ENCODE data around the gene EHMT1. TPM values are rescaled to one million over a fixed set of nuclear protein-coding genes. Genes with fewer than 3 reads are reported as not detected.
A peak's percentile ranks its signal among the peaks of the same experiment; 100 is the strongest.

The EHMT1 gene
- total and polyA plus RNA-seq, 2 of the 8 experiments (the other 6 are each of a cell fraction or from before 2014, with no cell fraction given): 95.7 to 163 TPM

DNA sequence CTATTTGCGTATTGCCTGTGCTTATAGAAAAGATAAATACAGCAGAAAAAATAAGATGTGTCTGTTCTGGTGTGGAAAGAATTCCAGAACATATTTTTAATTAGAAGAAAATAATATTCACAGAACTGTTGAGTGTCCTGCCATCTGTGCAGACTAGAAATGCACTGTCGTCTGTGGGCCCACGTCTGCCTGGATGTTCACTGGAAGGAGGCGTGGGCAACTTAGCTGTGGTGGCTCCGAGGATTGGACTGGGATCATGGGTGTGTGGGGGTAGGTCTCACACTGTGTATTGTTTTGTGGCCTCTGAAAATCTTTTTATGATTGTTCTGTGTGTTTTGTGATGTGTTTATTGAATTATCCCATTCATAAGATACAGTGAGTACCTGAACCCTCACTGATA lies 132.8 kb downstream of the EHMT1 start:
- H4K8ac ChIP-seq (ENCODE audit: extremely low read depth, insufficient read depth, low read length): peak overlapping the region; percentile 52; the same call in 1 of the 2 replicates
- no peaks in the 10 kb centered on the region for H3K27me3 ChIP-seq (replicated peaks in 1 of 4; ENCODE audit: control insufficient read depth in 3 of 4, extremely low read depth in 1 of 4, insufficient read depth in 3 of 4, low read length in 3 of 4)
- no peak overlapping the region for H4K5ac ChIP-seq (ENCODE audit: insufficient read length, low read depth, low read length)
- H3K79me2 ChIP-seq (ENCODE audit: control insufficient read depth in 1 of 2, insufficient read depth in 2 of 2, low read length in 2 of 2): peaks cover 0 to 25% of the 10 kb centered on the region in 2 experiments; a peak in 1 of 4 replicates
- no peaks in the 10 kb centered on the region for H3K4me1 ChIP-seq (replicated peaks in 1 of 4; ENCODE audit: control insufficient read depth in 3 of 4, insufficient read depth in 4 of 4, low read length in 3 of 4)
- no peaks in the 10 kb centered on the region for H3K9me3 ChIP-seq (ENCODE audit: insufficient read depth in 2 of 2, low read depth in 1 of 2, low read length in 1 of 2)
- H2BK5ac ChIP-seq (ENCODE audit: low read depth, low read length): no peak overlapping the region
- no peak overlapping the region for H3K4me3 ChIP-seq (ENCODE audit: extremely low read depth in 1 of 4, insufficient read depth in 2 of 4, low read depth in 3 of 4, low read length in 4 of 4)
- no peak overlapping the region for H3K4ac ChIP-seq (replicated peaks; ENCODE audit: insufficient read length, low read depth, low read length)
- no peak overlapping the region for H2BK120ac ChIP-seq (replicated peaks; ENCODE audit: low read depth, low read length)
- WGBS, 2 experiments (ENCODE audit: extremely low coverage in 1 of 2, insufficient coverage in 1 of 2, insufficient read length in 1 of 2, insufficient replicate concordance in 2 of 2, low coverage in 1 of 2, low lambda C conversion rate in 2 of 2, missing lambda C conversion rate in 1 of 2): 92% methylated on average over 5 of the region's 5 CpGs; no CpG with 5 or more reads in 1 of the 2 experiments
- H3K23me2 ChIP-seq (ENCODE audit: low read depth, low read length): no peaks in the 10 kb centered on the region
- no peak overlapping the region for H3K9ac ChIP-seq (replicated peaks in 1 of 4; ENCODE audit: extremely low read depth in 1 of 4, low read depth in 3 of 4, low read length in 3 of 4)
- DNase-seq (ENCODE audit: low read depth in 1 of 2, low spot score in 2 of 2) (no peak), FAIRE-seq (no peak)
- H2BK20ac ChIP-seq (ENCODE audit: low read length): no peak overlapping the region
- H2AK5ac ChIP-seq (ENCODE audit: low read depth, low read length): no peak overlapping the region
- no peak overlapping the region for H3K23ac ChIP-seq (ENCODE audit: insufficient read length)
- no peak overlapping the region for H3K18ac ChIP-seq (ENCODE audit: extremely low read depth, low read length)
- no peak overlapping the region for H3K56ac ChIP-seq (replicated peaks; ENCODE audit: insufficient read length, low read depth, low read length)
- TF ChIP-seq CHD2 (IDR thresholded peaks at IDR 0.05; ENCODE audit: low read length) (no peak), KDM5A (IDR thresholded peaks at IDR 0.05; ENCODE audit: low read length) (no peak), YY1 (IDR thresholded peaks at IDR 0.05; ENCODE audit: low read depth, low read length) (no peak)
- peaks cover 4% of the 10 kb centered on the region for H3K79me1 ChIP-seq (ENCODE audit: low read depth, low read length)
- no peak overlapping the region for H4K91ac ChIP-seq (replicated peaks; ENCODE audit: insufficient read length, low read length)
- no peak overlapping the region for H2AFZ ChIP-seq (ENCODE audit: low read length)
- ChIA-PET CTCF (ENCODE audit: partially characterized antibody) (interaction anchor here (0.6 kb wide), 1 partner anchor 71 kb away, joined by 4 read pairs; no protein-coding TSS in a partner anchor), POLR2A (ENCODE audit: partially characterized antibody) (no interaction called here)
- no peak overlapping the region for H3K27ac ChIP-seq (ENCODE audit: low read depth, low read length)
- H2BK12ac ChIP-seq (ENCODE audit: low read depth, low read length): no peak overlapping the region
- peaks cover 2 to 3% of the 10 kb centered on the region in 2 experiments for H4K20me1 ChIP-seq (replicated peaks in 1 of 2; ENCODE audit: control insufficient read depth in 1 of 2, insufficient read depth in 2 of 2, low read length in 2 of 2)
- no peak overlapping the region for H3K14ac ChIP-seq (ENCODE audit: insufficient read length)
- H2BK15ac ChIP-seq (ENCODE audit: low read length): no peak overlapping the region
- no peak overlapping the region for H3K4me2 ChIP-seq (ENCODE audit: insufficient read depth in 1 of 2, low read depth in 2 of 2, low read length in 2 of 2)
- H3K36me3 ChIP-seq (ENCODE audit: control insufficient read depth in 2 of 4, insufficient read depth in 4 of 4, low read length in 3 of 4): peaks cover 6 to 26% (median 14%) of the 10 kb centered on the region in 4 experiments; a peak in 7 of 8 replicates

All from H1 (cell line).